ENCODE measurements around the gene TPT1.

GRCh38 chr13:45315520-45316167 lies 25.3 kb downstream of the TPT1 start:
- TF ChIP-seq POLR2AphosphoS5 (IDR thresholded peaks at IDR 0.05; ENCODE audit: low read depth, low read length) (no peak), RAD21 (IDR thresholded peaks at IDR 0.05; ENCODE audit: low read length) (no peak), CTCF (IDR thresholded peaks at IDR 0.05) (no peak), USF2 (IDR thresholded peaks at IDR 0.05; ENCODE audit: borderline replicate concordance, low read depth, low read length) (no peak), FOXM1 (IDR thresholded peaks at IDR 0.05; ENCODE audit: low read depth) (no peak), IRF3 (IDR thresholded peaks at IDR 0.05; ENCODE audit: low read depth, low read length) (no peak), RCOR1 (IDR thresholded peaks at IDR 0.05; ENCODE audit: low read length) (no peak), TAF1 (IDR thresholded peaks at IDR 0.05; ENCODE audit: borderline replicate concordance, low read depth, low read length) (no peak), REST (IDR thresholded peaks at IDR 0.05; ENCODE audit: low read depth, low read length) (no peak), CHD2 (IDR thresholded peaks at IDR 0.05; ENCODE audit: low read length, partially characterized antibody) (no peak), FOXJ3 (CRISPR knock-in tag; IDR thresholded peaks at IDR 0.05) (no peak), GABPA (IDR thresholded peaks at IDR 0.05; ENCODE audit: low read depth) (no peak), NRF1 (IDR thresholded peaks at IDR 0.05; ENCODE audit: low read depth, low read length) (no peak), FOSL2 (IDR thresholded peaks at IDR 0.05; ENCODE audit: borderline replicate concordance, low read depth) (no peak)
